Measurements from ENCODE around the gene APBB2.

- TF ChIP-seq CTCF (conservative IDR thresholded peaks at IDR 0.05) = no peak
- no peak for TF ChIP-seq ZFX (IDR thresholded peaks at IDR 0.05)
Measured at GRCh38 chr4:41189076-41189475, 25.3 kb downstream of the APBB2 start.
